Sciatic nerve (tissue), 2 donors: ENCODE measurements around the gene ERRFI1. TPM values are rescaled to one million over a fixed set of nuclear protein-coding genes. Genes with fewer than 3 reads are reported as not detected.
A peak's percentile ranks its signal among the peaks of the same experiment; 100 is the strongest.
"Not testable (repeated sequence)": the region's sequence is repeated elsewhere in the genome, so short reads cannot be mapped to it uniquely, and the experiment has no call there.

Experiments
- ATAC-seq: fragments of 200-7000 bp; cut with Tn5 transposase; one replicate; pipeline ENCODE4 v1.9.1; 2020; ENCODE audit warnings: mild to moderate bottlenecking, moderate library complexity
- DNase-seq: peaks from one replicate; pipeline ENCODE4 v3.0.0-alpha.2; 2020; ENCODE audit warnings: low spot score
- intact Hi-C: fragments of 100-400 bp; cut with DNase I; formaldehyde crosslinking; loops from one replicate; pipeline ENCODE4 v1.14.2; 2022
- total RNA-seq: library from RNA; stranded (reverse); fragmentation: NEBNext Ultra II Directional; extraction: Animal tissue kit (Norgen Biotek cat#: 25700); gene quantifications from one replicate; pipeline ENCODE4 v1.2.1, GENCODE V29; 2021
- donor health status: DM: no; HTN: no; CAD: no.
- donor health status: DM: no; HTN: no; CAD: no.

Gene ERRFI1, protein sequence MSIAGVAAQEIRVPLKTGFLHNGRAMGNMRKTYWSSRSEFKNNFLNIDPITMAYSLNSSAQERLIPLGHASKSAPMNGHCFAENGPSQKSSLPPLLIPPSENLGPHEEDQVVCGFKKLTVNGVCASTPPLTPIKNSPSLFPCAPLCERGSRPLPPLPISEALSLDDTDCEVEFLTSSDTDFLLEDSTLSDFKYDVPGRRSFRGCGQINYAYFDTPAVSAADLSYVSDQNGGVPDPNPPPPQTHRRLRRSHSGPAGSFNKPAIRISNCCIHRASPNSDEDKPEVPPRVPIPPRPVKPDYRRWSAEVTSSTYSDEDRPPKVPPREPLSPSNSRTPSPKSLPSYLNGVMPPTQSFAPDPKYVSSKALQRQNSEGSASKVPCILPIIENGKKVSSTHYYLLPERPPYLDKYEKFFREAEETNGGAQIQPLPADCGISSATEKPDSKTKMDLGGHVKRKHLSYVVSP
- 33.7 TPM for total RNA-seq

DNA sequence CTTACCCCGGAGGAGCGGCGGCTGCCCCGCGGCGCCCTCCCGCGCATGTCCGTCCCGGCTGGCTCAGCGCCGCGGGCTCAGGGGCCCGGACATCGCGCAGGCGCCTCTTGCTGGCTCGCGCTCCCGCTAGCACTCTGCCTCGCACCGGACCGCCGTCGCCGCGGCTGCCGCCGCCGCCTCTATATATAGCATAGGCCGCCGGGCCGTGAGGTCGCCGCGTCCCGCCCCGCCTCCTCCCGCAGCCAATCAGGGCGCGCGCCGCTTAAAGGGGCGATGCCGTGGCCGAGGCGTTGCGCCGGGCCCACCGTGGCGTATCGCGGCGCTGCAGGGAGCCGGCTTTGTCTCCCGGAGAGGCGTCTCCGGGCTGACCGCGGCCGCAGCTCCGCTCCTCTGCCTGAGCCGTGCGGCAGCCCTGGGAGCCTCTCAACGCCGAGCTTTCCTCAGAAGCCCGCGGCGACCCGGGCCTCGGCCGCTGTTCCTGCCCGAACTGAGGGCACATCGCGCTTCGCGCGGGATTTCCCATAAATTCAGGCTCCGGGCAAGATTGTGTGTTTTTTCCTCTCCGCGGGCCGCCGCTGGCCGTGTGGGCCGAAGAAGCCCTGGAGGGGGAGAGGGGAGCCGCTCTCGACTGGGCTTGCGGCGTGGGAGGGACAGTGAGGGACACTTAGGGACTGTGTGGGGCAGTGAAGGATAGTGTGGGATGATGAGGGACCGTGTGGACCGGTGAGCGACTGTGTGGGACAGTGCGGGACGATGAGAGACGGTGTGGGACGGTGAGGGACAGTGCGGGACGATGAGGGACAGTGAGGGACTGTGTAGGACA, at the start of gene ERRFI1:
TSS of gene ERRFI1 (minus strand) at position 157 of the 823 bp plus-strand sequence. CDS start 10,690 bp downstream, outside the sequence.
- DNase-seq = peak; percentile 97
- intact Hi-C loops = loop anchor here (10.0 kb wide), 1 partner anchor 318 kb away; no protein-coding TSS in a partner anchor
- ATAC-seq = peak; percentile 93

DNA sequence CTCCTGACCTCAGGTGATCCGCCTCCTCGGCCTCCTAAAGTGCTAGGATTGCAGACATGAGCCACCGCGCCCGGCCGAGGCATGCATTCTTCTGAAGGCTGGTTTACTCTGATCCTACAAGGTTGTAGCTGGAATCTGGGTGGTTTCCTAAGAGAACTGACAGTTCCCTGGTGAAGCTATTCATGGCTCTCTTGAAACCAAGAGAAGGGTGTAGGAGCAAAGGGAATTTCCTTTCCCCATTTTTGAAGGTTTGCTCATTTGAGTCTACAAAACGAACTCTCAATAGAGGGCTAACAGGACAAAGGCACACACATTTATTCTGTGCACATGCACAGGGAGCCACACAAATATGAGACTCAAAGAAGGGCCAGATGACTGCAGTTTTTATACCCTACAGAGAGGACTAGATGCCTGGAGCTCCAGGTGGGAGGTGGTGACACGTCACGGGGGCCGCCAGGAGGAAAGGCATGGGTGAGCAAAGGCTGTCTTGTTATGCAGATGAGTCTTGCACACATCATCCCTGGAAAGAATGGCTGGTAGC, 49.5 kb upstream of the ERRFI1 start:
- DNase-seq (no peak), ATAC-seq (no peak)
- intact Hi-C loops = no loop called here

DNA sequence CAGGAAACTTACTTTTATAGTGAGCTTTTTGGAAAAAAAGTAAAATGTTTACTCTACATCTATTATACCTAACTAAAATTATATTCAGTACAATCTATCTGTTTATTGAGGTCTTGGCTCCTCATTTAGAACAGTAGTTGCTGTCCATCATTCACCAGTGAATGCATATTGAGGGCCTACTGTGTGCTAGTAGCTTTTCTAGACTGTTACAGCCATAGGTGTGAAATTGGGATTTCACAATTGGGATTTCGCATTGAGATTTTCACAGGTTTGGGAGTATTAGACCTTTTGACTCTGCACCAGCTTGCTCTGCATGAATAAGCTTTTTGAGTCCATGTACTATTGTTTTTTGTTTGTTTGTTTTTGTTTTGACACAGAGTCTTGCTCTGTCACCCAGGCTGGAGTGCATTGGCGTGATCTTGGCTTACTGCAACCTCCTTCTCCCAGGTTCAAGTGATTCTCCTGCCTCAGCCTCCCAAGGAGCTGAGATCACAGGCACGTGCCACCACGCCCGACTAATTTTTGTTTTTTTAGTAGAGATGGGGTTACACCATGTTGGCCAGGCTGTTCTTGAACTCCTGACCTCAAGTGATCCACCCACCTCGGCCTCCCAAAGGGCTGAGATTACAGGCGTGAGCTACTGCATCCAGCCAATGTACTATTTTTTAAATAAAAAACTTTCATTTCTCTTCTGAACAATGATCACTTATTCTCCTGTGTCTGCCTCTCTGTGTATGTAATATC, 47.2 kb upstream of the ERRFI1 start:
- intact Hi-C loops = no loop called here
- ATAC-seq (peak; percentile 75), DNase-seq (no peak)

DNA sequence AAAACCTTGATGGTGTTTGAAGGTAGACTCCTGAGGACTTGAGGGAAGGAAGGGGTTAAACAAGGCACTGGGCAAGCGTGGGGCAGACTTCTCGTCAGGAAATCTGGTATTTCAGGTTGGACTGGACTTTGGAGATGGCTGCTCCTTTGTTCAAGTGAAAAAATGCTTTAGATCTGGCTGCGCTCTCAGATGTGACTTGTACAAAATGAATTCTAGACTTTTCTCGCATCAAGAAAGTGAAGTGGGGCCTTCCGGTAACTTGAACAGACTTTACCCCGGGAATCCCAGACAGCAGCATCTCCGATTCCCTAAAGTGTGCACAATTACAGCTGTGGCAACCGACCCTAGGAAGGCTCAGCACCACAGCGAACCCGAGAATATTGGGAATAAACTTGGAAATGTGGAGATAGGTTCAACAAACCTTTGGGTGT, 44.3 kb upstream of the ERRFI1 start:
- no peak for DNase-seq
- intact Hi-C loops = no loop called here
- no peak for ATAC-seq

DNA sequence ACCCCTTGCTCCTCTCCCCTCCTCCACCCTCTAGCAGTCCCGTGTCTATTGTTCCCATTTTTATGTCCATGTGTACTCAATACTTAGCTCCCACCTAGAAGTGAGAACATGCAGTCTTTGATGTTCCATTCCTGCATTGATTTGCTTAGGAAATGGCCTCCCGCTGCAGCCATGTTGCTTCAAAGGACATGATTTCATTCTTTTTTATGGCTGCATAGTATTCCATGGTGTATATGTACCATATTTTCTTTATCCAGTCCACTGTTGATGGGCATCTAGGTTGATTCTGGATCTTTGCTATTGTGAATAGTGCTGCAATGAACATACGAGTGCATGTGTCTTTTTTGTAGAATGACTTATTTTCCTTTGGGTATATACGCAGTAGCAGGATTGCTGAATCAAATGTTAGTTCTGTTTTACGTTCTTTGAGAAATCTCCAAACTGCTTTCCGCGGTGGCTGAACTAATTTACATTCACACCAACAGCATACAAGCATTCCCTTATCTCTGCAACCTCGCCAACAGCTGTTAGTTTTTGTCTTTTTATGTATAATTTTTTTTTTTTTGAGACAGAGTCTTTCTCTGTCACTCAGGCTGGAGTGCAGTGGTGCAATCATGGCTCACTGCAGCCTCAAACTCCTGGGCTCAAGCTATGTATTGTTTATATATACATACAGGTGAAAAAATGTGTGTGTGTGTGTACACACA, 43.7 kb upstream of the ERRFI1 start:
- ATAC-seq, DNase-seq, intact Hi-C loops: not testable (repeated sequence)

DNA sequence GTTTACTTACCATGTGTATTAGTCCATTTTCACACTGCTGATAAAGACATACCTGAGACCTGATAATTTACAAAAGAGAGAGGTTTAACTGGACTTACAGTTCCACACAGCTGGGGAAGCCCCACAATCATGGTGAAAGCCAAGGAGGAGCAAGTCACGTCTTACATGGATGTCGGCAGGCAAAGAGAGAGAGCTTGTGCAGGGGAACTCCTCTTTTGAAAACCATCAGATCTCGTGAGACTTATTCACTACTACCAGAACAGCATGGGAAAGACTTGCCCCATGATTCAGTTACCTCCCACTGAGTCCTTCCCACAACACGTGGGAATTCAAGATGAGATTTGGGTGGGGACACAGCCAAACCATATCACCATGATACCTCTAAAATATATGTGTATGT, 39.3 kb upstream of the ERRFI1 start:
- ATAC-seq = no peak

DNA sequence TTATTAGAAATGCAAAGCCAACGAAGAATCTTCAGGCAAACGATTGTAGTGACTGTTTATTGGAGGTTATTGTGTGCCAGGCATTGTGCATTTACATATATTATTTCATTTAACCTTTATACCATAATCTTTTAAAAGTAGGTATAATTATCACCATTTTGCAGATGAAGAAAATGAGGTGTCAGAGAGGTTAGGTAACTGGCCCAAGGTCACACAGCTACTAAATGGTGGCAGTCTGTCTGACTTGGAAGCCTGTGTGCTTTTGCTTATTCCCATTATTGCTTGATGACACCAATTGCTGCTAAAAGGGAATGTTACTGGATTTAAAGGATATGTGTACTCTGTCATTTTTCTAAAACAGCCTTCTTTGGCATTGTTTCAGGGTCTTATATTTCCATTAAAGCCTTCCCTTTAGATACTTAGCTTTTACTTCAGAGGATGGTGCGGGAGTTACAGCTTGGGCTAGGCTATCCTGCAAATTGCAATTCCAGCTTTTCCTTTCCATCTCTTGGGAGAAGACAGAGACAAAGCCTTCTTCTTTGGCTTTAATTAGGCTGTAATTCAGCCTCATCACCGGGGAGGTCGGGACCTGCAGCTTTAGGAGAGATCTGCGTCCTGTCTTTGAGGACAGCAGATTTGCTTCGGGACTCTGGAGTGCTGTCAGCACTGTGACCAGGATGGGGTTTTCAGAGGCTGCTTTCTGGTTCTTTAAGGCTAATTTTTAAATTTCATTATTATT, 37.4 kb upstream of the ERRFI1 start:
- intact Hi-C loops = no loop called here
- ATAC-seq (peak; percentile 84), DNase-seq (no peak)

More for the DNA sequence above, 39.3 kb upstream of the ERRFI1 start:
- no peak for DNase-seq
- intact Hi-C loops = no loop called here

DNA sequence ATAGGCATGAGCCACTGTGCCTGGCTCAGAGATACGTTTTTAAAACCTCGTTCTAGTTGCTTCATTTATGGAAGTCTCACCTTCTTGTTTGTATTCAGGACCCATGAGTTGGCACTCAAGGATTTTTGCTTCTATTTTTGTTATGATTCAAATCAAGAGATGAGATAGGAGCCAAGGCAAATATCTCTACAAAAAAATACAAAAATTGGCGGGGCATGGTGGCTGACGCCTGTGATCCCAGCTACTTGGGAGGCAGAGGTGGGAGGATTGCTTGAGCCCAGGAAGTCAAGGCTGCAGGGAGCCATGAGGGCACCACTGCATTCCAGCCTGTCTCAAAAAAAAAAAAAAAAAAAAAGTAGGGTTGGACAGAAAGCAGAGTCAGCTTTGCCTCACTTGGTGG, 36.8 kb upstream of the ERRFI1 start:
- intact Hi-C loops = no loop called here
- no peak for ATAC-seq
- no peak for DNase-seq

DNA sequence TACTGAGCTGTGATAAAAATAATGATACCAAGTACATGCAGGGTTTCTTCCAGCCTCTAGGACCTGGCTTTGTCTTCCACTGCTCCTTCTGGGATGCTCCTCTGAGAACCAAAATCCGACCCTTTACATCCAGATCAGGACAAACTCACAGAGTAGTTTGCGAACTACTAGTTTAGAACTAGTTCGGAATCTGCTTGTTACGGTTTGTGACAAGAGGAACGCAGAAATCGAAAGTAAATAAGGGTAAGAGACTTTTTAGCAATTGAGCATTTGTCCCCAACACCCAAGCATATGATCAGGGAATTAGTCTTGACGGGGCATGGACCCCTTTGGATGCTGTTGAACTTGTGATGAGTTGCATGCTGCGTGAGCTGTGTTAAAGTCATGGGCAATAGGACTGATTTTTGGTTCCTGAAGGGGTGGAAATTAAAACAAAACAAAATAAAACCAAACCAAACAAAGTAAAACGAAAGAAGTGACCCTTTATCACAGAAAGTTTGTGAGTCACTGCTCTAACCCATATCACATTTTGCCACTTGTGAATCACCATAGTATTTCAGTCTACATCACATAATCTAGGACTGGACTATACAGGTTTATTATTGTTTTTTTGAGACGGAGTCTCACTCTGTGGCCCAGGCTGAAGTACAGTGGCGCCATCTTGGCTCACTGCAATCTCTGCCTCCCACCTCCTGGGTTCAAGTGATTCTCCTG, 35.7 kb upstream of the ERRFI1 start:
- ATAC-seq = no peak
- intact Hi-C loops = no loop called here
- no peak for DNase-seq

DNA sequence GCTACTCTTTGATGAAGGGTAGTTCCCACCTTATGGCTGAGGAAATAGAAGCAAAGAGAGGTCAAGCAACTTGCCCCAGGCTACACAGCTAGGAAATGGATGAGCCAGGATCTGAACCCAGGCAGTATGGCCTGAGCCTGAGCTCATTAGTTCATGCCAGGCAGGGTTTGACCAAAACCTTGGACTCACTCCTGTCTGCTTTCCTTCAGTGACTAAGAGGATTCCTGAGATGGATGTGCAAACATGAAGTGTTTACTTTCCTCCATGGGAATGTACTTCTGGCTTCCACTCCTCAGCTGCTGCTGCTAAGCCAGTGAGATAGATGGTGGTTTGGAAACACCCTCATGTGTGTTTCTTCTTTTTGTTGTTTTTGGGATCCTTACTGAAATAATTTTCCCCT, 35.1 kb upstream of the ERRFI1 start:
- DNase-seq (no peak), ATAC-seq (peak; percentile 90)
- intact Hi-C loops = no loop called here

DNA sequence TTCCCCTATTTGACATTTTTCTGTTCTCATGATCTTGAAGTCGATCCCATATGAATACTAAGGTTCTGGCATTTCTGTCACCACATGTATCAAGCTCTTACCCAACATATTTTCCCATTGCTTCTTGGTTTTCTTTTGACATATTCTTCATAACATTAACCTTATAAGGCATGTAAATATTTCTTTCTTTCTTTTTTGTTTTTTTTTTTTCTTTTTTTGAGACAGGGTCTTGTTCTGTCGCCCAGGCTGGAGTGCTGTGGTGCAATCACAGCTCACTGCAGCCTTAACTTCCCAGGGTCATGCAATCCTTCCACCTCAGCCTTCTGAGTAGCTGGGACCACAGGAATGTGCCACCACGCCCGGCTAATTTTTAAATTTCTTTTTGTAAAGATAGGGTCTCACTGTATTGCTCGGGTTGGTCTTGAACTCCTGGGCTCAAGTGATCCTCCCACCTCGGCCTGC, 33.1 kb upstream of the ERRFI1 start:
- ATAC-seq = no peak
- intact Hi-C loops = no loop called here
- no peak for DNase-seq

DNA sequence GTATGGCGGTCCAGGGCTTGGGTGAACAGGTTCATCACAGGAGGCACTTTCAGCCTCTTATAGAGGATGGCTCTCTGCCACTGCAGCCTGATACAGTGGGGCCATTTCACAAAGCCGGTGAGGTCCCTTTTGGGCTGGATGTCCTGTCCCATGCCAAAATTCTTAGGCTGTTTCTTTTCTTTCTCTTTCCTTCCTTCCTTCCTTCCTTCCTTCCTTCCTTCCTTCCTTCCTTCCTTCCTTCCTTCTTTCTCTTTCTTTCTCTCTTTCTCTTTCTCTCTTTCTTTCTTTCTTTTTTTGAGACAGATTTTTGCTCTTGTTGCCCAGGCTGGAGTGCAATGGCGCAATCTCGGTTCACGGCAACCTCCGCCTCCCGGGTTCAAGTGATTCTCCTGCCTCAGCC, 31.7 kb upstream of the ERRFI1 start:
- ATAC-seq, DNase-seq, intact Hi-C loops: not testable (repeated sequence)

DNA sequence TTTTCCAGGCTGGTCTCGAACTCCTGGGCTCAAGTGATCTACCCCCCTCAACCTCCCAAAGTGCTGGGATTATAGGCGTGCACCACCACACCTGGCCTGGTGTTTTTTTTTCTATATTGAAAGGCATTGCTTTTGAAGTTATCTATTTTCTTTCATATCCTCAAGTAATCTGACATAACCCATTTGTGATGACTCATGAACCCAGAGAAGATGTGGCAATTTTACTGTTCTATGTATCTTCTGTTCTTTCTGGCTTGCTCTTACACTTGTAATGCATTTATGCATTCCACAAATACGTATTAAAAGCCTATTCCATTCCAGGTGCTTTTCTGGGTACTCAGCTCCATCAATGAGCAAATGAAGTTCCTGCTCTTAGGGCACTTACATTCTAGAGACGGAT, 29.9 kb upstream of the ERRFI1 start:
- intact Hi-C loops = no loop called here
- DNase-seq (no peak), ATAC-seq (no peak)

DNA sequence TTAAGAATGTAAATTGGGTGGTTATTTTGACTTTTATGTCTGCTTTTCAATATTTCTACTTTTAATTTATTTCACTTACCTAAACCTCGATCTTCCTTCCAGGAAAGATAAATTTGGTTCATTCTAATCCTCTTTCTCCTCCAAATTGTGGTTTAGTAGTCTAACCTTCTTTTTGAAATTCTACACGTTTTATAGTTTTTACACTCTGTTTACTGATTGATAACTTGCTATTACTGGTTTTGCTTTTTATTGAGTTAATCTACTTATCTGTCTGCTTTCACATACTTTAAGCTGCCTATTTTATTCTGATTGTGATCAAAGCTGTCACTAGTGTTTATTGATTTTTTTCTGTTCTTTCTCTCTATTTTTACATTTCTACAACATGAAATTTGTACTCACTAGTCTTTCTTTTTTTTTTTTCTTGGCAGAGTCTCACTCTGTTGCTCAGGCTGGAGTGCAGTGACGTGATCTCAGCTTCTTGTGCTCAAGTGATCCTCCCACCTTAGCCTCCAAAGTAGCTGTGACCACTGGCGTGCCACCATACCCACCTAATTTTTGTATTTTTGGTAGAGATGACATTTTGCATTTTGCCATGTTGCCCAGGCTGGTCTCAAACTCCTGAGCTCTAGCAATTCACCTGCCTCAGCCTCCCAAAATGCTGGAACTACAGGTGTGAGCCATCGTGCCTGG, 27.9 kb upstream of the ERRFI1 start:
- intact Hi-C loops = no loop called here
- ATAC-seq = no peak
- no peak for DNase-seq

DNA sequence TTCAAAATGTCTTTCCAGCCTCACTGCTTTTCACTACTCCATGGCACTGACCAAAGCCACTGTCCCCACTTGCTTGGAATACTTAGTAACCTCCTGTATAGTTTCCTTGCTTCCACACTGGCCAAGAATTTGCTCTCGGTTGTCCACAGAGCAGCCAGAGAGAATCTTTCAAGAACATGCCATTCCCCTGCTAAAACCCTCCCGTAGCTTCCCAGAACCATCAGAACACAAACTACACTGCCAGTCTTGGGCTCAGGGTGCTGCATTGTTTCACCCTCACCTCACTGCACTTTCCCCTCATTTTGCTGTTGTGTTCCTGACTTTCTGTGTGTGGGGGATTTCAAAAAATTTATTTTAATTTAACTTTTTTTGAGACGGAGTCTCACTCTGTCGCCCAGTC, 25.5 kb upstream of the ERRFI1 start:
- DNase-seq (no peak), ATAC-seq (no peak)
- intact Hi-C loops = no loop called here

DNA sequence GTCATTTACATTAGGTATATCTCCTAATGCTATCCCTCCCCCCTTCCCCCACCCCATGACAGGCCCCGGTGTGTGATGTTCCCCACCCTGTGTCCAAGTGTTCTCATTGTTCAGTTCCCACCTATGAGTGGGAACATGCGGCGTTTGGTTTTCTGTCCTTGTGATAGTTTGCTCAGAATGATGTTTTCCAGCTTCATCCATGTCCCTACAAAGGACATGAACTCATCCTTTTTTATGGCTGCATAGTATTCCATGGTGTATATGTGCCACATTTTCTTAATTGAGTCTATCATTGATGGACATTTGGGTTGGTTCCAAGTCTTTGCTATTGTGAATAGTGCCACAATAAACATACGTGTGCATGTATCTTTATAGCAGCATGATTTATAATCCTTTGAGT, 23.1 kb upstream of the ERRFI1 start:
- DNase-seq, ATAC-seq, intact Hi-C loops: not testable (repeated sequence)
